Limb (tissue), 2 donors: ENCODE results near the gene ATF3.

Source experiments
- DNase-seq, 2 donors: peaks; one replicate each; pipeline ENCODE4 v3.0.0-alpha.2; 2016; ENCODE audit errors: extremely low spot score in 2 of 2

Gene ATF3

GRCh38 chr1:212608959-212609700 is 569 bp downstream of the ATF3 start:
- peak; percentile 61 to 86 for DNase-seq

GRCh38 chr1:212609701-212610574 is 1.4 kb downstream of the ATF3 start:
- no peak for DNase-seq

- no peak for DNase-seq
Observed at GRCh38 chr1:212610575-212610967, 2.0 kb downstream of the ATF3 start.

- DNase-seq, result no peak
Observed at GRCh38 chr1:212611000-212611948, 2.7 kb downstream of the ATF3 start.

GRCh38 chr1:212612041-212612961 is 3.7 kb downstream of the ATF3 start:
- no peak for DNase-seq

GRCh38 chr1:212613440-212614335 is 5.1 kb downstream of the ATF3 start:
- no peak for DNase-seq

- no peak for DNase-seq
Observed at GRCh38 chr1:212614453-212615200, 6.1 kb downstream of the ATF3 start.

- DNase-seq, result no peak
Observed at GRCh38 chr1:212615201-212615470, 6.6 kb downstream of the ATF3 start.

- DNase-seq, result no peak
Observed at GRCh38 chr1:212618466-212619210, 10.1 kb downstream of the ATF3 start.

- no peak for DNase-seq
Observed at GRCh38 chr1:212620293-212620692, 11.7 kb downstream of the ATF3 start.

- DNase-seq, result no peak
Observed at GRCh38 chr1:212621043-212621948, 12.7 kb downstream of the ATF3 start.

- peak in 1 of 2 donors; percentile 21 for DNase-seq
Observed at GRCh38 chr1:212621949-212622305, 13.4 kb downstream of the ATF3 start.

- no peak for DNase-seq
Observed at GRCh38 chr1:212622467-212622866, 13.9 kb downstream of the ATF3 start.

GRCh38 chr1:212622906-212623305 is 14.3 kb downstream of the ATF3 start:
- DNase-seq, result no peak

GRCh38 chr1:212623603-212624002 is 15.0 kb downstream of the ATF3 start:
- DNase-seq, result no peak

GRCh38 chr1:212624976-212625501 is 16.5 kb downstream of the ATF3 start:
- DNase-seq, result no peak
